Stimulated activated naive CD8-positive, alpha-beta T cell treated with anti-CD3 and anti-CD28 coated beads, Interleukin-15, amount 100 ng/mL, for 72 hours (primary cell): ENCODE measurements around the gene KCNH1.
"Not testable (repeated sequence)": the region's sequence is repeated elsewhere in the genome, so short reads cannot be mapped to it uniquely, and the experiment has no call there.

Experiments used
- ATAC-seq: fragments of 150-1000 bp; cut with Tn5 transposase; 2 replicates; pipeline ENCODE4 v1.10.0; 2021; ENCODE audit warnings: mild to moderate bottlenecking, moderate library complexity
- DNase-seq, 2 donors: peaks; one replicate each; pipeline ENCODE4 v3.0.0; 2021 to 2022
- H3K27ac Mint-ChIP-seq, 2 donors: one replicate each; pipeline ENCODE4 v1.8.0; 2022; ENCODE audit warnings: mild to moderate bottlenecking in 2 of 2, mixed read lengths in 2 of 2, moderate library complexity in 2 of 2
- H3K27me3 Mint-ChIP-seq: one replicate; pipeline ENCODE4 v1.8.0; 2022; ENCODE audit warnings: mixed read lengths
- H3K4me1 Mint-ChIP-seq: one replicate; pipeline ENCODE4 v1.8.0; 2022; ENCODE audit warnings: mild to moderate bottlenecking, mixed read lengths
- H3K4me3 Mint-ChIP-seq, 2 donors: one replicate each; pipeline ENCODE4 v1.8.0; 2022; ENCODE audit warnings: mild to moderate bottlenecking in 2 of 2, mixed read lengths in 2 of 2, moderate library complexity in 1 of 2
- H3K9me3 Mint-ChIP-seq, 2 donors: one replicate each; pipeline ENCODE4 v1.8.0; 2022; ENCODE audit warnings: mixed read lengths in 2 of 2

The KCNH1 gene

DNA sequence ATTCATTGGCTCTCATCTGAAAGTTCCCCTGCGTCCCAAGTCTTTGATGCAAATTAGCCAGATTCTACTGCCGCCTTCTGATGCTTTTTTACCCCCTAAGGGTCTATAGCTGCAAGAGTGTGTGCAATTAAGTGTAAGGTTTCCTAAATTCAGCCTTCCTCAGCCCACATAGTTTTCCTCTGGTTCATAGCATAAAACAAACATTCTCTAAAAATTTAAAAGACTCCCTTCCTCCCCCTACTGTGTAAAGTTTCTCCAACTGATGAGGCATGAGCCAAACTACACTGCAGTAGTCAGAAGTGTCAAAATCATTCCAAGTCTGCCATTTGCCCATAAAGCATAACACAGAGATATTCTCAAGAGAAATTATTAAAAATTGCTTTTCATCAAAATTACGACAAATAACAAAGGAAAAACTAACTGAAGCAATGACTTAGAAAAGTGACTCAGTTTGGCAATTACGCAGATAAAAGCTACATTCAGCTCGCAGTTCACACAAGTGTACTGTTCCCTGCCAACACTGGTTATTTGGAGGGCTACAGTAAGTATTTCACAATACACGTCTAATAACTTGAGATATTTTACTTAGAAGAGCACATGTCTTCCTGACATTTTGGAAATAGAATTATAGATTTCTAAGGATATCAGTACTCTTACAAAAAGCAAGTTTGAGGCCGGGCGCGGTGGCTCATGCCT, 15.4 kb downstream of the KCNH1 start:
- H3K27me3 Mint-ChIP-seq: peaks cover 25% of the 10 kb centered on the region
- H3K4me1 Mint-ChIP-seq: no peaks in the 10 kb centered on the region
- no peak overlapping the region for H3K27ac Mint-ChIP-seq
- no peak for DNase-seq
- ATAC-seq: no peak
- H3K4me3 Mint-ChIP-seq: no peak overlapping the region
- H3K9me3 Mint-ChIP-seq: no peaks in the 10 kb centered on the region

DNA sequence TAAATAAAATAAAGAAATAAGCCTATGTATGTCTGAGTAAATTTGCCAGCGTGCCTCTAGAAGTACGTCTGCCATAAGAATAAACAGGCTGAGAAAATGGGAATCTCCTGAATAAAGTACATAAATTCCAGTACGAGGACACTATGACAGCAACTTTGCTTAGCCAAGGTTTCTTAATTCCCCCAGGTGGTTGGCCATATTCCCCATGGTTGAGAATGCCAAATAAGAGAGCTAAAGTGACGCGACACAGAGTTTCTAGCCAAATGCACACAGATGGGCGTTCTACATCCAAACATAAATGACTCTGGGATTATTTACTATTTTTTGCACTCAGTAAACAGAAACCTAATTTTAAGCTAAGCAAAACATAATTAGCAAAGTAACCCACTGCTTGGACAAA, 19.5 kb downstream of the KCNH1 start:
- Mint-ChIP-seq H3K4me3 (no peak overlapping the region), H3K4me1 (no peaks in the 10 kb centered on the region), H3K27ac (no peak overlapping the region), H3K27me3 (peaks cover 20% of the 10 kb centered on the region), H3K9me3 (peaks cover 0 to 8% of the 10 kb centered on the region in 2 donors)
- DNase-seq (no peak), ATAC-seq (no peak)

DNA sequence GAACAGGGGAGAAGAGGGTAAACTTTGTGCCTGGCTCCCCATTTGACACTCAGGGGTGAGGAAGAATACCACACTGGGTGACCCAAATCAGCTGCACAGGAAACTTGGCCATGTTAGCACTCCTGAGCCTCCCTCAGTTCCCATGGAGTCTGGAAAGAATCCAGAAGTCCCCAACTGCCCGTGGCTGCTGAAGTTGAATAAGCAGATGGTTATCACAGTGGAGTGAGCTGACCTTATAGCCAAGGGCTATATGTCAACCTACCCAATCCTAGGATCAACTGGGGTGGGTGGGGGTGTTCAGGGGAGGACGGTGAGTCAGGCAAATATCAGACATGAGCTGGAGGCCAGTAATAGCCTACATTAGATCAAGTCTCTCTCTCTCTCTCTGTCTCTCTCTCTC, 20.4 kb downstream of the KCNH1 start:
- ATAC-seq: no peak
- Mint-ChIP-seq H3K9me3 (peaks cover 0 to 8% of the 10 kb centered on the region in 2 donors), H3K4me1 (no peaks in the 10 kb centered on the region), H3K27ac (peak overlapping the region in 1 of 2 donors; percentile 49), H3K27me3 (peaks cover 17% of the 10 kb centered on the region), H3K4me3 (no peak overlapping the region)
- no peak for DNase-seq

DNA sequence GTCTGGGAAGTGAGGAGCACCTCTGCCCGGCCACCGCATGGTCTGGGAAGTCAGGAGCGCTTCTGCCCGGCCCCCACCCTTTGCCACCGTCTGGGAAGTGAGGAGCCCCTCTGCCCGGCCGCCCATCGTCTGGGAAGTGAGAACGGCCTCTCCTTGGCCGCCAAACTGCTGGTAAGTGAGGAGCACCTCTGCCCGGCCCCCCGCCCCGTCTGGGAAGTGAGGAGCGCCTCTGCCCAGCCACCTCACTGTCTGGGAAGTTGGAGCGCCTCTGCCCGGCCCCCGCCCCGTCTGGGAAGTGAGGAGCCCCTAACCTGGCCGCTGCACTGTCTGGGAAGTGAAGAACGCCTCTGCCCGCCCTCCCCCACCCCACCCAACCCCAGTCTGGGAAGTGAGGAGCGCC, 22.6 kb downstream of the KCNH1 start:
- no peak for ATAC-seq
- Mint-ChIP-seq H3K27ac (no peak overlapping the region), H3K4me3 (no peak overlapping the region), H3K27me3 (no peaks in the 10 kb centered on the region), H3K4me1 (no peaks in the 10 kb centered on the region), H3K9me3 (peaks cover 0 to 8% of the 10 kb centered on the region in 2 donors)
- no peak for DNase-seq

DNA sequence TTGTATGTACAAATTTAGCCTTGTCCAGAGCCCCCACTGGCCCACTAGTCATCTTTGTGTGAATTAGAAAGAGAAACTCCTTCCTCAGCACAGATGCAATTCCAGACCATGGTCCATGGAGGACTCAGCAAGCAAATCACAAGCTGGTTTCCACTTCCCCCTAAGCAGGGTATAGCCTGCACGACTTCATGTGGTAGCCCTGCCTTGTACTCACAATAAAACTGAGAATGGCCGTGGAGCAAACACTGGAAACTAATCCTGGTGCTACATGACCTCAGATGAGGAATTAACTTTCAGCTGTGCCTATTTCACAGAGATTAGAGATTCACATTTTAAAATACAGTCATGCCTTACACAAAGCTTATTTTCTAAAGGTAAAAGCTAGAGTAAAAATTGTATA, 32.5 kb downstream of the KCNH1 start:
- Mint-ChIP-seq H3K9me3 (no peaks in the 10 kb centered on the region), H3K4me3 (no peak overlapping the region), H3K4me1 (no peaks in the 10 kb centered on the region), H3K27me3 (no peaks in the 10 kb centered on the region), H3K27ac (no peak overlapping the region)
- DNase-seq (no peak), ATAC-seq (no peak)

DNA sequence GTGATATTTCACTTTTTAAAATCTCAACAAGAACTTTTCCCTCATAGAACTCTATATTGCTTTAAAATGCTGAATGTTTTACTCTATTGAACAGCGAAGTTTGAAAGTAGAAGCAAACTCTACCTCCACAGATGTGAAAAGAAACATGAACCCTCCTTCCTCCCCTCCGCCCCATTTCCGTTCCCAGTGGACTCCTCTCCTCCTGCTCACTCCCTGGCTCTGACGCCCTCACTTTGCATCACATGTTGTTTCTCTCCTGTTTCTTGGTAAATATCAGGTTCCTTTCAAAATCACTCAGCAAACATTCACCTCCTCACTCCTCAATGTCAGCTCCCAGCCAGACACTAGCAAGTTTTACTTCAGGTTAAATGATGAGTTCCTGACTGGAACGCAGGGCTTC, 34.6 kb downstream of the KCNH1 start:
- Mint-ChIP-seq H3K27ac (no peak overlapping the region), H3K4me3 (no peak overlapping the region), H3K4me1 (no peaks in the 10 kb centered on the region), H3K9me3 (no peaks in the 10 kb centered on the region), H3K27me3 (no peaks in the 10 kb centered on the region)
- ATAC-seq (no peak), DNase-seq (no peak)

DNA sequence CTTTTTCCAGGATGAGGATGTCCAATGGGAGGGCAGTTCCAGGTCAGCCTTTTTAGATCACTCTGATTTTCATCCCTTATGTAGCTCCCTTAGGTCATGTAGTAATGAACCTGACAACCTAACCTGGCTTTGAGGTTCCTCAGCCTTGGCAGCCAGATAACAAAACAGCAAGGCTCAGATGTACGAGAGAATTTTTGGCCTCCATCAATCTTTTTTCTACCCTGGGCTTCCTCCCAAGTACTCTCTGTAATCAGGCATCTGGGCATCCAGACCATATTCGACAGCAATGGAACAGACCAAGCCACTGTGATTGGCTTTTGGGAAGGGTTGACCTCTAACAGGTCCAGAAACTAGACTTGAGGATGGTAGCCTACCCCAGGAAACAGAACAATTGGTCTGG, 38.6 kb downstream of the KCNH1 start:
- Mint-ChIP-seq H3K9me3 (no peaks in the 10 kb centered on the region), H3K27me3 (peaks cover 15% of the 10 kb centered on the region), H3K27ac (no peak overlapping the region), H3K4me1 (no peaks in the 10 kb centered on the region), H3K4me3 (no peak overlapping the region)
- no peak for ATAC-seq
- DNase-seq: no peak

DNA sequence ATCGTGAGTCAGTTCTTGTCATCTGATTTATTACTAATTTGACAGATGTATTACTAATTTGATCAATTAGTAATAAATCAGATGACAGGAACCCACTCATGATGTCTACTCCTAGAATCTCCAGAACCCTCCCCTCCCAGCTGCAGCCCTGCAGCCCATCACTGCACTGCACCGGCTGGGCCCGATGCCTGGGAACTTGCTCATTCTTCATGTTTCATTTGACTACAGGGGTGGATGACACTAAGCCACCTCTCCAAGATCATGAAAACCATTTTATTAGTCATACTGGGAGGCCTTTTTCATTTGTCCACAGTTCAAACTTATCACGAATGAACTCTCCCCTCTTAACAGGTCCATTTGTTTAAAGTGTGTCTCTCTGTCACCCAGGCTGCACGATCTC, 41.0 kb downstream of the KCNH1 start:
- DNase-seq (no peak), ATAC-seq (no peak)
- H3K4me1 Mint-ChIP-seq: no peaks in the 10 kb centered on the region
- H3K9me3 Mint-ChIP-seq: no peaks in the 10 kb centered on the region
- H3K4me3 Mint-ChIP-seq: no peak overlapping the region
- peaks cover 15% of the 10 kb centered on the region for H3K27me3 Mint-ChIP-seq
- H3K27ac Mint-ChIP-seq: no peak overlapping the region

DNA sequence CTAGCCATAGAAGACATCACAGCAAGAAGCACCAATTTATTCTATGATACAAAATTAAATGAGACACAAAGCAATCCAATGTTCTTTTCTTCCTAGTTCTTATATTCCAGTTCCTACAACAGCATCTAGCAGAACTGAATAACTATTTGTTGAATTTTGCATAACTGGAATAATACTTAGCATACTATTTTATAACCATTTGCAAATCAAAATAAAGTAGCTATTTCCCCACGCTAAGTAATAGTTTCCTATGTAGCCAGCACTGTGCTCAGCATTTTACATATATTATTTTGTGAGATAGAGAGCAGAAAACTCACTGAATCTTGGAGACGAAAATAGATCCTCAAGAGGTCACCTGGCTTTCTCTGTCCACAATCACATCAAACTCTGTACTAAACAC, 42.1 kb downstream of the KCNH1 start:
- Mint-ChIP-seq H3K4me1 (no peaks in the 10 kb centered on the region), H3K27me3 (peaks cover 15% of the 10 kb centered on the region), H3K9me3 (no peaks in the 10 kb centered on the region), H3K4me3 (no peak overlapping the region), H3K27ac (no peak overlapping the region)
- ATAC-seq (no peak), DNase-seq (no peak)

DNA sequence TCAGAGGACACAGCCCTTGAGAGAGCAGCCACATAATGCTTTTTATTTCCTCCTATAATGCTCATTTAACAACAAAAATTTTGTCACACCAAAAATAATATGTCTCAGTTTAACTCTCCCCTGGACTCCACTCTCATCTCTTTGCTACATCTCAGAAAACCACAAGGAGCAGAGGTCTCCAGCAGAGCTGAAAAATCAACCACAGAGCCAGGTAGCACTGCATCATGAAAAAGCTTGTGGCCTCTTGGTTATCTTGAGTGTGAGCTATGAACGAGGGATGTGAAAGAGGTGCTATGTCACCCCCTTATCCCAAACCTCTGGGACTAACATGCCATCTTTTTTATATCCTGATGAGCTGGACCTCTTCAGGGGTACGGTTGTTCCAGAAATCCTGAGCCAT, 44.4 kb downstream of the KCNH1 start:
- Mint-ChIP-seq H3K9me3 (no peaks in the 10 kb centered on the region), H3K4me1 (no peaks in the 10 kb centered on the region), H3K27me3 (peaks cover 21% of the 10 kb centered on the region), H3K4me3 (no peak overlapping the region), H3K27ac (no peak overlapping the region)
- DNase-seq (no peak), ATAC-seq (no peak)

DNA sequence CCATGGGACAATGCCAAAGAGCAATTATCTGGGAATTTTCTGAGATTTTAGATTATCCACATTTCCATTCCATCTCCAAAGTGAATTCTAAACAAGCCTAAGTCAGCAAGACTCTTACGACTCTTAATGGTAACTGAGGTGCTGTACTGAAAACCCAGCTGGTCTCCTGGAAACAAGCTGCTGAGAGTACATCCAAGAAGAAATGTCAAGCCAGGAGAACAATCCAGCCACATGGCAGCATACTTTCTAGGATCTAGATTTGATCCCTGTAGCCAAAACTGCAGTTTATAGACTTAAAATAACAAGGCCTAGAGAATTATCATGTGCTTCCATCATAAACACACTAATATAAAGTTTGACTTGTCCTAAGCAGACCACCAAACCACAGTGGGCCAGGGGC, 45.8 kb downstream of the KCNH1 start:
- Mint-ChIP-seq H3K4me1 (no peaks in the 10 kb centered on the region), H3K9me3 (no peaks in the 10 kb centered on the region), H3K27me3 (peaks cover 20% of the 10 kb centered on the region), H3K4me3 (no peak overlapping the region), H3K27ac (no peak overlapping the region)
- DNase-seq: no peak
- ATAC-seq: no peak

DNA sequence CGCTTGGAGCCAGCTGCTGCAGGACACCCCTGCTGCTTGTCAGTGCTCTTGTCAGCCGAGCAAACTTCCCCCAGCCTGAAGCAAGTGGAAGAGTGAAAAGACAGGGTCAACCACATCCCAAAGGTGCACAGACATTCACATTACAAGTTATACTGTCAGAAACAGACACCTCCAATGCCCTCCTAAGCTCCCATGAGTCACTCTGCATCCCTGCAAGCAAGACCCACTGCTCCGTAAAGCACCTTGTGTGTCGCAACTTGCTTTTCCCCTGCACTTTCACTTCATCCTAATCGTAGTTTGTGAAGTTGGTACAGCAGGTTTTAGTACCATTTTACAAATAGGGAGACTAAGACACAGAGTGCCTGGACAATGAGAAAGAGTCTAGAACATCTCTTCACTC, 51.1 kb downstream of the KCNH1 start:
- Mint-ChIP-seq H3K27me3 (peaks cover 20% of the 10 kb centered on the region), H3K9me3 (no peaks in the 10 kb centered on the region), H3K4me1 (no peaks in the 10 kb centered on the region), H3K4me3 (no peak overlapping the region), H3K27ac (no peak overlapping the region)
- no peak for ATAC-seq
- no peak for DNase-seq

DNA sequence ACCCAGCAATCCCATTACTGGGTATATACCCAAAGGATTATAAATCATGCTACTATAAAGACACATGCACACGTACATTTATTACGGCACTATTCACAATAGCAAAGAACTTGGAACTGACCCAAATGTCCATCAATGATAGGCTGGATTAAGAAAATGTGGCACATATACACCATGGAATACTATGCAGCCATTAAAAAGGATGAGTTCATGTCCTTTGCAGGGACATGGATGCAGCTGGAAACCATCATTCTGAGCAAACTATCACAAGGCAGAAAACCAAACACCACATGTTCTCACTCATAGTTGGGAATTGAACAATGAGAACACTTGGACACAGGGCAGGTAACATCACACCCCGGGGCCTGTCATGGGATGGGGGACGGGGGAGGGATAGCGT, 52.5 kb downstream of the KCNH1 start:
- H3K4me3 Mint-ChIP-seq, H3K9me3 Mint-ChIP-seq, ATAC-seq, DNase-seq, H3K4me1 Mint-ChIP-seq, H3K27ac Mint-ChIP-seq: not testable (repeated sequence)
- peaks cover 20% of the 10 kb centered on the region for H3K27me3 Mint-ChIP-seq

DNA sequence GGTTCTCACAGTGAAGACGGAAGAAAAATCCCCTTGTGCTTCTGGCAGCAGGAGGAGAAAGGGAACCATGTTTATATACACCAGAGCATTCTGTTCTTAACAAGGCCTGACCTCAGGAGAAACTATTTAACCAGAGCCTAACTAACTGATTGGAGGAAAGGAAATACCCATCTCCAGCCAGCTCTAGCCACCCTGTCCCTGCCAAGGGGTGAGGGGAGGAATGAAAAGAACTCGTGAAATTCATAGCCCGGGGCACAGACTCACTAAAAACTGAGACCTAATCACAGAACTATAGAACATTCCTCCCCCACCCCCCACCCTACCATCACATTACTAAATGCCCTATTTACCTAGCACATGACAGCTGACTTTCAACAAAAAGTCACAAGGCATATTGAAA, 65.0 kb downstream of the KCNH1 start:
- ATAC-seq (no peak), DNase-seq (no peak)
- no peak overlapping the region for H3K4me3 Mint-ChIP-seq
- H3K9me3 Mint-ChIP-seq: no peaks in the 10 kb centered on the region
- H3K27me3 Mint-ChIP-seq: peaks cover 9% of the 10 kb centered on the region
- no peaks in the 10 kb centered on the region for H3K4me1 Mint-ChIP-seq
- no peak overlapping the region for H3K27ac Mint-ChIP-seq

DNA sequence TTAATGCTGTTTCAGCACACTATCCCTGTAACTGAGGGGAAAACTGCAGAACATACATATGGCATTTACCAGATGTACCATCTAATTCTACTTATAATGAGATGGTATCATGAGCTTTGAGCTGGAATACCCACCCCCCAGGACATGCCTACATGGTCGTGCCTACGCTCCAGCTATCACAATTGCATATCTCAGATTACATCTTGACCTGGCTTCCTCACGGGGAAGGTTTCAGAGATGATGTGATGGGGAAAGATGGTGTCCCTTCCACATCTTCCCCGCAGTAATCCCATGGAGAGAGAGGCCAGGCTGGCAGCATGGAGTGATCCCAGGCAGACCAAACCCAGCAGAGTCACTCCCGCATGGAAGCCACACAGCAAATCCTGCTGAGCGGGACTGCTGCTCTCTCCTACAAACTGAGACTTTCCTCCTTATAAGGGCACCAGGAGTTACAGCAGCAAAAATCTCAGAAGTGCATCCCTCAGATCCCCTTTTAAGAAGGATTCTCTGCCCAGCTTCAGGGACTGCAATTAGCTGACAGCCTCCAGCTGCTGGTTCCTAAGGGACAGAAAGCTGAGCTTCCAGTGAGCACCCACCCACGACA, 67.1 kb downstream of the KCNH1 start:
- Mint-ChIP-seq H3K9me3 (no peaks in the 10 kb centered on the region), H3K4me1 (no peaks in the 10 kb centered on the region), H3K4me3 (no peak overlapping the region), H3K27ac (no peak overlapping the region), H3K27me3 (no peaks in the 10 kb centered on the region)
- ATAC-seq: no peak
- DNase-seq: no peak

DNA sequence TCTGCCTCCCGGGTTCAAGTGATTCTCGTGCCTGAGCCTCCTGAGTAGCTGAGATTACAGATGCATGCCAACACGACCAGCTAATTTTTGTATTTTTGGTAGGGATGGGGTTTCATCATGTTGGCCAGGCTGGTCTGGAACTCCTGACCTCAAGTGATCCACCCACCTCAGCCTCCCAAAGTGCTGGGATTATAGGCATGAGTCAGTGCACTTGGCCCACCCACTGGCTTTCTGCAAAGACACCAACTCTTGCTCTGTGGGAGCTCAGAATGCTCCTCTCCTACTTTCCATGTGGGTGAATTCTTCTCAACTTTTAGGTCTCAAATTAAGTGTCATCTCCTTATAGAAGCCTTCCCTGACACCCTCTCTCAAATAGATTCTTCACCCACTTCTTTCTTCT, 92.1 kb downstream of the KCNH1 start:
- not testable (repeated sequence) for ATAC-seq, DNase-seq, H3K9me3 Mint-ChIP-seq, H3K27ac Mint-ChIP-seq, H3K4me1 Mint-ChIP-seq, H3K4me3 Mint-ChIP-seq
- H3K27me3 Mint-ChIP-seq: peaks cover 19% of the 10 kb centered on the region

DNA sequence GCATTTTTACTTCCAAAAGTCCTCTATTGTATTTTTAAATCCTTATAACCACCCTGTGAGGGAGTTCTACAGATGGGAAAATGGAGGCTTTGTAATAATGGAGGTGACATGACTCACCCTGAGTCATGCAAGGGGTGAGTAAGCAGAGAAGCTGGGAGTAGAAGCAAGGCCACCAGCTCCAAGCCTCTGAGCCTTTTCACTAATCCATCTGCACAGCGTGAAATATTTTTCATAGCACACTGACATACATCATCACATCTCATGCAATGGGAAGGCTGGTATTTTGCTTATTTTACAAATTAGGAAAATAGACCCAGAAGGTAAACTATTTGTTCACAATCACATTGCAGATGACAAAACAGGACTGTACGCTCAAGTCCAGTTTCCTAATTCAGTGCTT, 96.9 kb downstream of the KCNH1 start:
- H3K4me1 Mint-ChIP-seq: no peaks in the 10 kb centered on the region
- H3K9me3 Mint-ChIP-seq: no peaks in the 10 kb centered on the region
- no peak for DNase-seq
- no peak overlapping the region for H3K27ac Mint-ChIP-seq
- no peaks in the 10 kb centered on the region for H3K27me3 Mint-ChIP-seq
- no peak for ATAC-seq
- H3K4me3 Mint-ChIP-seq: no peak overlapping the region
